Raji (cell line): Measurements from ENCODE around the gene BCL2L13.

Source experiments
- POLR2A ChIP-seq: IDR thresholded peaks from 2 replicates; pipeline ENCODE4 v1.6.1; 2011; ENCODE audit warnings: low read depth, low read length, control low read depth; ENCODE audit not compliant: insufficient read depth

BCL2L13 gene

DNA sequence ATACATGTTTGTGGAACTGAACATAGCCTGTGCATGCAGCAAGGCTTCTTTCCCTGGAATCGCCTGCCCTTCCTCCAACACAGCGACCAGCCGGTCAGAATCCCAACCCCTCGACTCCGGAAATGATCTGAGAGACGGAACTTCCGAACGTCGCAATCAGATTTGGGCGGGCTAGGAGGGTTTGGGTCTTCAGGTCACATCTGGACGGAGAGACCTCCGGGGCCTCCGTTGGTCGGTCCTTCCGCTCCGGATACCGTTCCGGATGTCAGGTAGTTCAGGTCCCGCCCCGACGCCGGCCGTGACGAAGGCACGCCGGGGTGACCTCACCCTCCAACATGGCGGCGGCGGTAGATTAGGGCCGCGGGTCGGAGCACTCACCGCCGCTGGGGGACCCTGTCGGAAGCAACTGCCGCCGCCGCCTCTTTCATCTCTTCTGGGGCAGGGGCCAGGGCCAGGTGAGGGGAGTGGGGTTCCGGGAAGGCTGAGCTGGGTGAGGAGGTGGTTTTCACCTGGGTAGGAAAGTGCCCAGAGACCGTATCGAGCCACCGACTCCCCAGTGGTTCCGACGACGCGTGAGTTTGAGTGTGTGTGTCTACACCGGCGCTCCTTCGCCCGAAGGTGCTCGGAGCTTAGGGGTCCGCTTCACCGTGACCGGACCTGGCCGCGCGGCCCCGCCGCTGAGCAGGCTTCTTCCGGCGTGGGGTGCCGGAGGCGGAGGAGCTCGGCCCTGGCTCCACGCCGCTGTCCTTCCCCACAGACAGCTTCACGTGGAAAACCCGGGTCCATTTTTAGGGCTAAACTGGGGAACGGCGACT lies at the start of gene BCL2L13:
BCL2L13 (plus strand) TSS at position 326 of the 815 bp plus-strand sequence. CDS start 16,955 bp downstream, outside the sequence.
- TF ChIP-seq POLR2A, result peak; percentile 94

DNA sequence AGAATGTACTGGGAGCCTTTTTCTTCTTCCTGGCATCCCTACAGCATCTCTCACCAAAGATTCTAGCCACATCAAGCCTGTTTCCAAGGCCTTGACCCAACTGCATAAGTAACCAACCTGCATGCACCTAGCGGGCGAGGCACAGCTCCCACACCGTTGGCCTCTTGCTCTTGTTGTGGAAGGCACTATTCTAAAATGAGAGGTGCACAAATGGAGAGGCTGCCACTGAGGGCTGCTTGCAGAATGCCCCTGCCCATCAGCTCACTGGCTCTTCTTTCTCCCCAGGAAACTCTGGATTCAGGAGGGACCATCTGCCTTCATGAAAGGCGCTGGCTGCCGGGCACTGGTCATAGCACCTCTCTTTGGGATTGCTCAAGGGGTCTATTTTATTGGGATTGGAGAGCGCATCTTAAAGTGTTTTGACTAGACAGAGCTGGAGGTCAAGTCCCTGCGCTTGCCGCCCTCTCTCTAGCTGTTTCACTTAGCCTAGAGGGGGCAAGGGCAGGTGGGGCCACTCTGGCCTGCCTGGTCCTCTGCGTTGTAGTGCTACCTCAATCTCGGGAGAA lies 48.7 kb upstream of the BCL2L13 start:
- no peak for TF ChIP-seq POLR2A

GRCh38 chr22:17590586-17590985 lies 48.0 kb upstream of the BCL2L13 start:
- TF ChIP-seq POLR2A, result no peak

GRCh38 chr22:17592201-17592600 lies 46.4 kb upstream of the BCL2L13 start:
- TF ChIP-seq POLR2A, result no peak

GRCh38 chr22:17596226-17596625 lies 42.3 kb upstream of the BCL2L13 start:
- no peak for TF ChIP-seq POLR2A

DNA sequence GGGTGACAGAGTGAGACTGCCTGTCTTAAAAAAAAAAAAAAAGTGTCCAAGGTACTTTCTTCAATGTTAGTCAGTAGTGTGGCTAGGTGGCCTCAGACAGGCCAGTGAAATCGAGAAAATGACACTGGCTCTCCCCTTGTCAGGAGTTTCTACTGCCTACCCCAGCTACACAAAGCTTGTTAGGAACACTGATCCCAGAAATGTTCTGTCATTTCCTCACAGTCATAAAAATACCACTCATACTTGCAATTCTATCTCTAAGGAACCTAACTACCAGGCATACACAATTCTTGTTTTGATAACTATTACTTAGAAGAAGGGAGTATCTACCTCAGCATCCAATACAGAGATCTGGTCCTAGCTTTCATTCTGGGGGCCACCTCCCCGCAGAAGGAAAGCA lies 41.3 kb upstream of the BCL2L13 start:
- TF ChIP-seq POLR2A, result no peak

- no peak for TF ChIP-seq POLR2A
Measured at GRCh38 chr22:17598318-17598717, 40.2 kb upstream of the BCL2L13 start.

- TF ChIP-seq POLR2A, result no peak
Measured at GRCh38 chr22:17601031-17601430, 37.5 kb upstream of the BCL2L13 start.

DNA sequence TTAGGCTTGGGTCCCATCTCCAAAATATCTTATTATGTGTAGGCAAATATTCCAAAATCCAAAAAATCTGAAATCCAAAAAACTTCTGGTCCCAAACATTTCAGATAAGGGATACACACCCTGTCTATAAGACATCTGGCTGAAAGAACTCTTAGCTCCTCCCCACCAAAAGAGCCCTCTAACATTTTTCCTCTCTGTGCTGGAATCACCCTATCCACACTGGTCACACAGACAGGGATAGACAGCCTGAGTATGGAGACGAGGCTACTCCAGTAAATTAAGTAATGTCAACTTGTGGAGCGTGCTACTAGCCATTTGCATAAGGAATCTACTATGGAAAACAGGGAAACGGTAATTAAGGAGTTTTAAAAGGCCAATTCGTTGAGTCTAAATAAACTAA lies 34.9 kb upstream of the BCL2L13 start:
- no peak for TF ChIP-seq POLR2A

DNA sequence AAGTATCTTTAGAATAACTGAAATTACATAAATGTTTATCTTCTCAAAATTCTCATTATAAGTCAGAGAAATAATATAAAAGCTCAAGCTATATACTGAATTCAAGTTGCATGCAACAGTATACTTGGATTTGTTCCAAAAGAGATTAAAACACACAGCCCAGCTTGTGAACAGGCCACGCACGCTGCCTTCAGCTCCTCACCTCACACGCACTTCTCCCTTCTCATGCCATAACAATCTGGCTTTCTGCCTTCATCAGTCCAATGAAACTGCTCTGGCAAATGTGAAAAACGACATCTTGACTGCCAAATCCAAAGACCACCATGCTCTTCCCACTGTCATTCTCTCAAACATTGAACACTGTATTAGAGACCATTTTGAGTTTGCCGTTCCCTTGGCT lies 32.1 kb upstream of the BCL2L13 start:
- TF ChIP-seq POLR2A, result no peak

GRCh38 chr22:17607891-17608521 lies 30.6 kb upstream of the BCL2L13 start:
- TF ChIP-seq POLR2A, result no peak

- no peak for TF ChIP-seq POLR2A
Measured at GRCh38 chr22:17612057-17612456, 26.5 kb upstream of the BCL2L13 start.

DNA sequence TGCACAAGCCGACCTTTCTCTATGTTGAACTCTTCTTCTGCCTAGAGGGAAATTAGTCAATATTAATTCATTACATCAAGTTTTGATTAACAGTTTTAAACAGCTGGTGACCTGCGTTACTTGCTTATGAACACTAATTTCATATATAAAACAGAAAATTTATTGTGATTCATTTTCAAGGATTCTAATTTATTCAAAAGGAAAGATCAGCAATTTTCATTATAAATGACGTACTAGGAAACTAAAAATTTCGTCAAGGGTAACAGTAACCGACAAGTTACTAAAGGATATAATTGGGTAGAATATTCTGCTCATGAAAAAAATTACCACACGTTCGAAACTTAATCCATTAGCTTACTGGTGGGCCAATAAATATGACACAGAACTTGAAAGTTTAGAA lies 25.3 kb upstream of the BCL2L13 start:
- TF ChIP-seq POLR2A, result no peak

- TF ChIP-seq POLR2A, result no peak
Measured at GRCh38 chr22:17627961-17628405, 10.6 kb upstream of the BCL2L13 start.

GRCh38 chr22:17628406-17629172 lies 10.0 kb upstream of the BCL2L13 start, which contains the start of gene ATP6V1E1:
Gene ATP6V1E1, minus strand, starts transcription at chr22:17628749. Its CDS starts 114 bp downstream, at chr22:17628635.
- TF ChIP-seq POLR2A, result peak; percentile 74
